Measurements from ENCODE around the gene PSD4.

DNA sequence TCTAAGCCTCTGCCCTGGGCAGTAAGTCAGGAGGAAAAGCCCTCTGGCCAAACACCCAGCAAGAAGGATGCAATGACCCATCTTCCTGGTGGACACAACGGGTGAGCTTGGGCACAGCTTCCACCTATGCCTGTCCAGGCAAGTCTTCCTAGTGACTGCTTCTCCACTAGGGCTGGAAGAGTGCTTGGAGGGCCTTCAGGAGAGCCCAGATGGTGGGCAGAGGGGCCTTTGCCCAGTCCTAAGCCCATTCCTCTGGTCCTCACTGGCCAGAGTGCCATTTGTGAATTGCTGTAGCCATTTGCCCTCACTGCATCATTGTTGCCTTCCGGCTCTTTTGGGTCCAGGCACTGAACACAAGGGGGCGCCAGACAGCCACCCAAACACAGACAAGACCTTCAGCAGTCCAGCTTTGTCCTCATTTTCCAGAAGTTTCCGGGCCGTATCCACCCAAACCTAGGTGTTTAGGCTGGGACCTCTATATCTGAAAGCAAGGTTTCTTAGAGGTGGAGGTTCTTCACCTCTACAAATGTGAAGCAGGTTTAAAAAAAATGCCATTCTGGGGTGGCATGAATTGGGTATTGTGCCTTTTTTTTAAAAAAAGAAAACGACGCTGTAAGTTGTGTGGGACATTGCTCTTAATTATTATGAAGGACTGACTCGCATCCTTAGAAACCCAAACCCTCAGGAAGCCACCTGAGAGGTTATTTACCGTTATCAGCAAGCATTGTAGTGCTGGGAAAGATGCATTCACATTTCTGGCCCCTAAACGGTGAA, 75.4 kb downstream of the PSD4 start:
- TF ChIP-seq, protein P1, sequence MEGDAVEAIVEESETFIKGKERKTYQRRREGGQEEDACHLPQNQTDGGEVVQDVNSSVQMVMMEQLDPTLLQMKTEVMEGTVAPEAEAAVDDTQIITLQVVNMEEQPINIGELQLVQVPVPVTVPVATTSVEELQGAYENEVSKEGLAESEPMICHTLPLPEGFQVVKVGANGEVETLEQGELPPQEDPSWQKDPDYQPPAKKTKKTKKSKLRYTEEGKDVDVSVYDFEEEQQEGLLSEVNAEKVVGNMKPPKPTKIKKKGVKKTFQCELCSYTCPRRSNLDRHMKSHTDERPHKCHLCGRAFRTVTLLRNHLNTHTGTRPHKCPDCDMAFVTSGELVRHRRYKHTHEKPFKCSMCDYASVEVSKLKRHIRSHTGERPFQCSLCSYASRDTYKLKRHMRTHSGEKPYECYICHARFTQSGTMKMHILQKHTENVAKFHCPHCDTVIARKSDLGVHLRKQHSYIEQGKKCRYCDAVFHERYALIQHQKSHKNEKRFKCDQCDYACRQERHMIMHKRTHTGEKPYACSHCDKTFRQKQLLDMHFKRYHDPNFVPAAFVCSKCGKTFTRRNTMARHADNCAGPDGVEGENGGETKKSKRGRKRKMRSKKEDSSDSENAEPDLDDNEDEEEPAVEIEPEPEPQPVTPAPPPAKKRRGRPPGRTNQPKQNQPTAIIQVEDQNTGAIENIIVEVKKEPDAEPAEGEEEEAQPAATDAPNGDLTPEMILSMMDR (IDR thresholded peaks at IDR 0.05): peak; percentile 77 to 96 (median 91)
- TF ChIP-seq POLR2A (IDR thresholded peaks at IDR 0.05) (no peak), POLR2AphosphoS5 (IDR thresholded peaks at IDR 0.05; ENCODE audit: insufficient read depth in 1 of 2, low read depth in 1 of 2) (peak in 1 of 2 donors; percentile 38)

Data from vagina (tissue), 2 donors.